NCI-H2196 (cell line): ENCODE results near the gene SHOC2.

Experiments used
- DNase-seq: peaks from one replicate; lab custom pipeline; 2025; ENCODE audit not compliant: unreplicated experiment; lab: John Stamatoyannopoulos, UW

Gene SHOC2

GRCh38 chr10:110979611-110980010 lies 60.2 kb downstream of the SHOC2 start:
- DNase-seq = no peak

- DNase-seq = no peak
Observed at GRCh38 chr10:110980807-110981206, 61.4 kb downstream of the SHOC2 start.

GRCh38 chr10:110983466-110983865 lies 64.1 kb downstream of the SHOC2 start:
- DNase-seq = no peak

- no peak for DNase-seq
Observed at GRCh38 chr10:110985497-110986275, 66.3 kb downstream of the SHOC2 start.

DNA sequence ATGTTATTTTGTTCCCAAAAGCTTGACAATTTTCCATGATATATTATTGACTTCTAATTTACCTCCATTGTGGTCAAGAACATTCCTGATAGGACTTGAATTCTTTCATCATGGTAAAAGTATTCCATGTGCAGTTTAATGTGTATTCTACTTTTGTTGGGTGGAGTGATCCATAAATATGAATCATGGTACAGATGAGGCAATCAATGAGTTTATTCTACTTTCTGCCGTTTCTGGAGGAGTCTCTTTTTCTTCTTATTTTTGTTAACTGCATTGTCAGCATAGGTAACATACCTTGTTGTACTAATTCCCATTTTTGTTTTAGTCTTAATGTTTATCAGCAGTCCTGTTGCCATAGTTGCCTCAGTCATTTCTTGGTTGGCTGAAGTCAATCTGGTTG lies 69.6 kb downstream of the SHOC2 start:
- no peak for DNase-seq

- DNase-seq = no peak
Observed at GRCh38 chr10:110992006-110992800, 72.8 kb downstream of the SHOC2 start.

DNA sequence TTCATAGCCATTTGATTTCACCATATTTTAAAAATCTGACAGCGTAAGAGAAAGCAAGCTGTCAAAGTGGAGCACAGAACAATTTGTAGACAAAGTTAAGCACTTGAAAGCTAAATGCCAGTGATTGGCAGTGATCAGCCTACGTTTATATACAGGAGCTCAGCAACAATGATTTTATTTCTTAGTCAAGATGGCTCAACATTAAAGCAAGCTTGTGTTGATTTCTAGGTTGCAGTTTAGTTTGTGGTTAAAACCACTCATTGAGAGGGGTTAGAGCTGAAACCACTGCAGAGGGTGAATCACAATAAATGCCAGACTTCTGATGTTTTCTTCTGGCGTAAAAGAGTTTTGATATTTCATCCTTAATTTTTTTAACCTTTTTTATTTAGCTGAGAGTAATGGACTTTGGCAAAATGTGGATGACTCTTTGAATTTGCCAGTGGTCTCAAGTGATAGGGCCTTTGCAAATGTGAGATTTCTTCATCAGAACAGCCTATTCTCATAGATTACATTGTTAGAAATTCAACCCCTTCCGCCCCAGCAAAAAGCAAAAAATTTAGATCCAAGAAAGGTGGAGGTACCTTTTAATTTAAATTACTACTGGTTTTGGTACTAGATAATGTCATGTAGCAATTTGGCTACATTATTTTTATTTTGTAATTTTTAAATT lies 73.8 kb downstream of the SHOC2 start:
- no peak for DNase-seq

DNA sequence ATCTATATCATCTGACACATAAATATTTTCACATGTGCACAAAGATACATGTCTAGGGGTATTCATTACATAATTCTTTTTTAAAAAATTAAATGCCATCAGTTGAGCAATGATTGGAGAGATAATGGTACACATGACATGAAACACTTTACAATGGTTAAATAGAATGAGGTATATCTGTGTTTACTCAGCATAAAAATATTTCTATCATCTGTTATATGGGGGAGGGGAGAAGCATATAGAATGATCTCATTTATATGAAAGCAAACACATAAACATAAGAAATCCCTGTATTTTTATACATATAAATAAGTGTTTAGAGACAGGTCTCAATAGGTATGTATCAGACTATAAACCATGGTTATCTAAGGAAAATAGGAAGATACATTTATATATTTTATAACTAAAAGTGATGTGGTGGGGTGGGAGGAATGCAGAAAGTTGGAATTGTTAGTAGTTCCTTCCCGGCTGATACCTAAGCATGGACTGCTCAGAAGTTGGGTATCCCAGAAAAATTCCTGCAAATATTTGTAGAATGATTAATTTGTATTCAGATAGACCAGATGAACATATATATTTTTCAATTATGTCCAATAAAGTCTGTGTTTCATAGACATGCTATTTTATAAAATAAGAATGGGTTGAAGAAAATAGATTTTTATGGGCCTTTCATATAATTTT lies 75.1 kb downstream of the SHOC2 start:
- no peak for DNase-seq

- no peak for DNase-seq
Observed at GRCh38 chr10:110995301-110995700, 75.9 kb downstream of the SHOC2 start.

- DNase-seq = no peak
Observed at GRCh38 chr10:110996256-110996655, 76.9 kb downstream of the SHOC2 start.

GRCh38 chr10:111004016-111004415 lies 84.6 kb downstream of the SHOC2 start:
- DNase-seq = no peak

DNA sequence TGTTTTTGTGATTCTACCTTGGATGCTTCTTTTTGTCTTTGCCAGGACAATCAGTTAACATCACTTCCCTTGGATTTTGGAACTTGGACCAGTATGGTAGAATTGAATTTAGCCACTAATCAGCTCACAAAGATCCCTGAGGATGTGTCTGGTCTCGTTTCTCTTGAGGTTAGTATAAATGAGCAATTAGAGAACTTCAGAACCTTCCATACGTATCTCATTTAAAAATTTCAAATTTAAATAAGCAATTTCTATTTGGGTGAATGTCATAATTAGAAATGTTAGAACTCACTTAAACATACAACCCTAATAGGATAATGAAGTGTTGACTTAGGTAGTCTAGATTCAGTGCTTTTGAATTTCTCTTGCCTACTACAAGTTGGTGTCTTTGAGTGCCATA lies 88.1 kb downstream of the SHOC2 start:
- DNase-seq = no peak

DNA sequence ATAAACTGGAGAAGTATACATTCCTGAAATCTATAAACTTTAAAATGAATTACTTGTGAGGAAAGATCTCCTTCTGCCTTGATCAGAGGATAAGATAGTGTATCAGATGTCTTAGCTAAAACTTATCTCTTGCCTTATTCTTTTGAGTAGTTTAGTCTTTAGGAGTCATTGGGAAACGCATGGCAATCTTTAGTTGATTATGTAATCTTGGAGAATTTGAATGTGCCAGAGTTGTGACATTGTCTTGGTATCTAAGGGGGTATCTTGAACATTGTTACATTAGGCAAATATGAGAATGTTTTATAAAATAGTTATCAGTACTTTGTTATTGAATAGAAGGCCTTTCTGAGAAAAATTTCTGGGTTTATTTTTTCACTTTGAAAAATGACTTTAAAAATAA lies 95.8 kb downstream of the SHOC2 start:
- no peak for DNase-seq

GRCh38 chr10:111017098-111017497 lies 97.7 kb downstream of the SHOC2 start:
- DNase-seq = no peak

GRCh38 chr10:111018021-111018420 lies 98.6 kb downstream of the SHOC2 start:
- no peak for DNase-seq

- DNase-seq = no peak
Observed at GRCh38 chr10:111023060-111023459, 103.7 kb downstream of the SHOC2 start.

DNA sequence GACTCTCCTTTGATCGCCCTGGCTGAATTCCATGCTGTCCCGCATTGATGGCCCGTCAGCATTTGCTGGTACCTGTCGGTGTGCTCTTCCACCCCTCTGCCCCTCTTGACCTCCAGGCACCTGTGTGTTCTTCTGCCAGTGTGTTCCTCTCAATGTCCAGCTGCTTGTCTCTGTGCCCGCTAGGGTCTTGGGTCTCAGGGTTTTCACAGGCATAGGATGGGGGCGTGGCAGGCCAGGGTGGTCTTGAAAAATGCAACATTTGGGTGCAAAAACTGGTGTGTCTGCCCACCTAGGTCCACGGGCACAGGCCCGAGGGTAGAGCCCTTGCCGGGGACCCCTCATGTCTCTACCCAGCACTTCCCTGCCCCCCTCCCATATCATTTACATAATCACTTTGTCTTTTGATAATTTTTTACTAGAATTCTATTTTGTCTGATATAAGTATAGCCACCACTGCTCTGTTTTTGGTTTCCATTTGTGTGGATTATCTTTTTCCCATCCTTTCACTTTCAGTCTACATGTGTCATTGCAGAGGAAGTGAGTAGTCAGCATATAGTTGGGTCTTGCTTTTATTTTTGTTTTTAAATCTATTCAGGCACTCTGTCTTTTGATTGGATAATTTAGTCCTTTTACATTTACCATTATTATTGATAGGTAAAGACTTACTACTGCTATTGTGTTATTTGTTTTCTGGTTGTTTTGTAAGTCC lies 110.8 kb downstream of the SHOC2 start:
- DNase-seq = no peak

DNA sequence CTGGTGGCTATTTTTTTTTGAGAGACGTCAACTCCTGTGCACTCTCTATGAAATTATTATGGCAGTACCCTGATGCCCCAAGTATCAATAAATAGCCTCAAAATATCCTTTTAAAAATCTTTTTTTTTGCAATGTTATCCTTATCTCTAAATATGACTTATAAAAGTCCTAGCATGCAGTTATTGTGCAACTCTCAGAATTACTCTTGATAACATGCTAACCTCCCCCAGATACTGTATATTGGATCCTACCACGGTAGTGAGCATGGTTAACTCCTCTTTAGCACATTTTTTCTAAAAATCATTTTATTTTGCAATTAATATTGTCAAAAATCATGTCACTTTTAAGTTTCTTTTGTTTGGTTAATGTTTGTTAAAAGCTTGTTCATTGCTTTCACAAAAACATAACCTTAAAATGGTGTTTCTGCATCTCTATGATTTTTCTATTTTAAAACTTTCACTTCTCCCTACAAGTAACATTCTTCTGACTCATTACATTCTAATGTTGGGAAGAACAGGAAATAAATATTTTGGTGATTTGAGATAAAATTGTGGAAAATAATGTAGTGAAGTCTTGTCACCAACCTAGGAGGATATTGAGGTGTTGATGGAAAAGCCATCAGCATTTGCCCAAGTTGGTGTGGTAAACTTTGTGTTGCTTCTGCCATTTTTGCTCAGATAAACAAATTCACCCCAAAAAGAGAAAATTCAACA lies 115.3 kb downstream of the SHOC2 start:
- no peak for DNase-seq

DNA sequence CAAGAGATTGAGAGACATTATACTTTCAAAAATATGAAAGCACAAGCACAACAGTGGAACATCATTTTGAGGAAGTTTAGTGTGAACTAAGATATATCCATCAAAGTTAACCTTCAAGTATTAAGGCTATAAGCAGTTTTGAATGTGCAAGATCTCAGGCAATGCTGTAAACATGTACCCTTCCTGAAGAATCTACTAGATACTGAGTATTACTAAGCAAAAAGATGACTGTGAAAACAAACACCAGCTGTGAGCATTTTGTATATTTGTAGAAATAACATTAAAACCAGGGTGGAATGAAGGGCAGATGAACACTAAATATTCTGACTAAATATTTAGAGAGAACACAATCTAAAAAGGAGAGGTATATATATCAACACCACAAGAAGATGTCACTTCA lies 116.1 kb downstream of the SHOC2 start:
- DNase-seq = no peak

DNA sequence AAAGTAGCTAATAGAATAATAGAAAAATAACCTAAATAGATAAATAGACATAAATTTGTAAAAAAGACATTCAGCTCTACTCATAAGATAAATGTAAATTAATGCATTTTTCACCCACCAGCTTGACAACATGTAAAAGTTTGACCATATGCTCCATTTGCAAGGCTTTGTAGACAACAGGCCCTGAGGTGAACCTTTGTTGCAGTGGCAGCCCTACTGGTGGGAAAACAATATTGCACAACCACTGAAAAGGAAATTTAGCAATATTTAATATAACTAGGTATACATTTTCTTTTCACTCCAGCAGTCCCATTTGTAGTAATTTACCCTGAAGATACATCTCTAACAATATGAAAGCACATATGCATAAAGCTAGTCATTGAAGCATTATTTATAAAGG lies 118.5 kb downstream of the SHOC2 start:
- DNase-seq = no peak
